MM.1S (cell line): ENCODE data around the gene SOX2.

Experiments used
- DNase-seq: peaks from one replicate; pipeline ENCODE4 v3.0.0-alpha.2; 2015
- H2AFZ ChIP-seq: fragments of 300-600 bp; sonication (generic); 2 replicates; pipeline ENCODE4 v1.6.0; 2016; ENCODE audit warnings: antibody characterized with exemption, low read length
- H3F3A ChIP-seq: fragments of 300-600 bp; sonication (generic); 2 replicates; pipeline ENCODE4 v1.6.1; 2016; ENCODE audit warnings: mild to moderate bottlenecking, antibody characterized with exemption, low read length, moderate library complexity, mixed read lengths; ENCODE audit not compliant: insufficient read depth
- H3K27ac ChIP-seq: fragments of 300-600 bp; sonication (generic); 2 replicates; pipeline ENCODE4 v1.5.1; 2016; ENCODE audit warnings: mild to moderate bottlenecking, low read length
- H3K27me3 ChIP-seq: fragments of 300-600 bp; sonication (generic); replicated peaks from 2 replicates; pipeline ENCODE4 v1.6.0; 2016; ENCODE audit warnings: low read length; ENCODE audit not compliant: insufficient read depth
- H3K36me3 ChIP-seq: fragments of 300-600 bp; sonication (generic); replicated peaks from 2 replicates; pipeline ENCODE4 v1.6.1; 2016; ENCODE audit warnings: mild to moderate bottlenecking, low read length, mixed read lengths; ENCODE audit not compliant: insufficient read depth
- H3K4me1 ChIP-seq: fragments of 300-600 bp; sonication (generic); 2 replicates; pipeline ENCODE4 v1.6.1; 2016; ENCODE audit warnings: low read length, mixed read lengths
- H3K4me2 ChIP-seq: fragments of 300-600 bp; sonication (generic); 2 replicates; pipeline ENCODE4 v1.6.0; 2016; ENCODE audit warnings: low read depth, low read length
- H3K4me3 ChIP-seq: fragments of 300-600 bp; sonication (generic); 2 replicates; pipeline ENCODE4 v1.5.1; 2016; ENCODE audit warnings: low read length, mixed read lengths
- H3K79me2 ChIP-seq: fragments of 300-600 bp; sonication (generic); 2 replicates; pipeline ENCODE4 v1.6.1; 2016; ENCODE audit warnings: mixed run types, low read length, mixed read lengths
- H3K9ac ChIP-seq: fragments of 300-600 bp; sonication (generic); 2 replicates; pipeline ENCODE4 v1.6.1; 2016; ENCODE audit warnings: low read length, mixed read lengths
- H3K9me2 ChIP-seq: fragments of 300-600 bp; sonication (generic); replicated peaks from 2 replicates; pipeline ENCODE4 v1.6.1; 2016; ENCODE audit warnings: mild to moderate bottlenecking, low read length, mixed read lengths; ENCODE audit not compliant: insufficient read depth
- H3K9me3 ChIP-seq: fragments of 300-600 bp; sonication (generic); replicated peaks from 2 replicates; pipeline ENCODE4 v1.6.1; 2016; ENCODE audit warnings: mild to moderate bottlenecking, low read length, mixed read lengths; ENCODE audit not compliant: insufficient read depth
- H4K20me1 ChIP-seq: fragments of 300-600 bp; sonication (generic); 2 replicates; pipeline ENCODE4 v1.6.1; 2016; ENCODE audit warnings: mild to moderate bottlenecking, low read length, moderate library complexity, mixed read lengths; ENCODE audit not compliant: insufficient read depth
- CTCF ChIP-seq: fragments of 300-600 bp; sonication (generic); IDR thresholded peaks from 2 replicates; pipeline ENCODE4 v1.5.1; 2016; ENCODE audit warnings: antibody characterized with exemption, low read length, mixed read lengths
- EZH2 ChIP-seq: fragments of 300-600 bp; sonication (generic); optimal IDR thresholded peaks from 2 replicates; pipeline ENCODE3; 2017; ENCODE audit warnings: low read depth, mild to moderate bottlenecking, antibody characterized with exemption, low read length, mixed read lengths
- EZH2phosphoT487 ChIP-seq: fragments of 300-600 bp; sonication (generic); IDR thresholded peaks from 2 replicates; pipeline ENCODE4 v1.6.1; 2018; ENCODE audit warnings: antibody characterized with exemption, low read length

SOX2 gene

GRCh38 chr3:181691901-181692300, 19.8 kb upstream of the SOX2 start:
- H3K4me2 ChIP-seq = no peak overlapping the region
- H3K9ac ChIP-seq = no peak overlapping the region
- H3K79me2 ChIP-seq = no peaks in the 10 kb centered on the region
- H3K4me1 ChIP-seq = no peaks in the 10 kb centered on the region
- no peak for DNase-seq
- H3K27me3 ChIP-seq = 0 out of 2 replicates have a peak, but pooled peaks cover 6% of the 10 kb centered on the region
- no peak overlapping the region for H3K27ac ChIP-seq
- H3K4me3 ChIP-seq = no peak overlapping the region
- H4K20me1 ChIP-seq = no peaks in the 10 kb centered on the region
- no peak for TF ChIP-seq CTCF
- TF ChIP-seq EZH2phosphoT487 = no peak
- TF ChIP-seq EZH2 = no peak
- no peaks in the 10 kb centered on the region for H3K9me2 ChIP-seq
- no peaks in the 10 kb centered on the region for H3K36me3 ChIP-seq
- no peaks in the 10 kb centered on the region for H3K9me3 ChIP-seq
- no peaks in the 10 kb centered on the region for H3F3A ChIP-seq
- H2AFZ ChIP-seq = no peak overlapping the region

GRCh38 chr3:181692311-181693145, 19.2 kb upstream of the SOX2 start:
- Histone ChIP-seq H3K4me2 (no peak overlapping the region), H3F3A (no peaks in the 10 kb centered on the region), H3K9me2 (no peaks in the 10 kb centered on the region), H3K79me2 (no peaks in the 10 kb centered on the region), H3K4me1 (no peaks in the 10 kb centered on the region), H3K27ac (no peak overlapping the region), H3K9me3 (no peaks in the 10 kb centered on the region), H2AFZ (no peak overlapping the region), H3K4me3 (no peak overlapping the region), H4K20me1 (no peaks in the 10 kb centered on the region), H3K9ac (no peak overlapping the region), H3K36me3 (no peaks in the 10 kb centered on the region), H3K27me3 (0 out of 2 replicates have a peak, but pooled peaks cover 7% of the 10 kb centered on the region)
- DNase-seq = no peak
- TF ChIP-seq EZH2phosphoT487 = no peak

- Histone ChIP-seq H3K4me1 (no peaks in the 10 kb centered on the region), H3K9ac (no peak overlapping the region), H3K27me3 (0 out of 2 replicates have a peak, but pooled peaks cover 7% of the 10 kb centered on the region)
Measured at GRCh38 chr3:181693280-181693679, 18.4 kb upstream of the SOX2 start.

More at GRCh38 chr3:181693280-181693679, 18.4 kb upstream of the SOX2 start:
- H2AFZ ChIP-seq = no peak overlapping the region
- no peak for DNase-seq
- no peak overlapping the region for H3K4me2 ChIP-seq
- no peaks in the 10 kb centered on the region for H3K36me3 ChIP-seq
- TF ChIP-seq EZH2phosphoT487 (no peak), EZH2 (no peak), CTCF (no peak)
- H3F3A ChIP-seq = no peaks in the 10 kb centered on the region
- H3K4me3 ChIP-seq = no peak overlapping the region
- no peaks in the 10 kb centered on the region for H4K20me1 ChIP-seq
- H3K9me2 ChIP-seq = no peaks in the 10 kb centered on the region
- no peaks in the 10 kb centered on the region for H3K79me2 ChIP-seq
- H3K27ac ChIP-seq = no peak overlapping the region
- H3K9me3 ChIP-seq = no peaks in the 10 kb centered on the region
